ENCODE results near the gene BRIP1. TPM values are rescaled to one million over a fixed set of nuclear protein-coding genes. Genes with fewer than 3 reads are reported as not detected.

The BRIP1 gene
- total and polyA plus RNA-seq, 10 donors = 0.41 to 3.7 (median 1.5) TPM

GRCh38 chr17:61874075-61874474 is 10.7 kb upstream of the BRIP1 start:
- Histone ChIP-seq H3K27me3 (replicated peaks in 1 of 7) (no peaks in the 10 kb centered on the region), H3K27ac (no peak overlapping the region), H3K4me1 (no peaks in the 10 kb centered on the region), H3K4me3 (no peak overlapping the region), H3K9me3 (no peaks in the 10 kb centered on the region), H3K36me3 (peaks cover 3 to 93% (median 50%) of the 10 kb centered on the region in 6 donors)
- intact Hi-C loops (cut with DNase I; ENCODE audit: low total_unique reads) = no loop called here
- no peak for TF ChIP-seq POLR2A (IDR thresholded peaks at IDR 0.05)
- TF ChIP-seq CTCF (IDR thresholded peaks at IDR 0.05 in 8 of 11, conservative IDR thresholded peaks at IDR 0.05 in 3 of 11) = no peak
- TF ChIP-seq POLR2AphosphoS5 (IDR thresholded peaks at IDR 0.05) = no peak
- WGBS, 5 donors = 92 to 99% (median 94%) methylated on average over 2 of the region's 2 CpGs
- no peak for DNase-seq

- H3K9me3 ChIP-seq = no peaks in the 10 kb centered on the region
- H3K27me3 ChIP-seq (replicated peaks in 1 of 7) = no peaks in the 10 kb centered on the region
- peaks cover 0 to 93% (median 51%) of the 10 kb centered on the region in 6 donors for H3K36me3 ChIP-seq
- no peak overlapping the region for H3K27ac ChIP-seq
- intact Hi-C loops (cut with DNase I; ENCODE audit: low total_unique reads) = no loop called here
- DNase-seq = no peak
- H3K4me1 ChIP-seq = no peaks in the 10 kb centered on the region
- 96 to 99% (median 97%) methylated on average over 3 of the region's 3 CpGs for WGBS, 5 donors
- TF ChIP-seq POLR2AphosphoS5 (IDR thresholded peaks at IDR 0.05) = no peak
- TF ChIP-seq CTCF (IDR thresholded peaks at IDR 0.05 in 8 of 11, conservative IDR thresholded peaks at IDR 0.05 in 3 of 11) = no peak
- TF ChIP-seq POLR2A (IDR thresholded peaks at IDR 0.05) = no peak
- no peak overlapping the region for H3K4me3 ChIP-seq
Measured at GRCh38 chr17:61872099-61872498, 8.8 kb upstream of the BRIP1 start.

GRCh38 chr17:61869138-61869537 is 5.8 kb upstream of the BRIP1 start:
- no peak overlapping the region for H3K4me3 ChIP-seq
- 92 to 98% (median 94%) methylated on average over 3 of the region's 3 CpGs for WGBS, 5 donors
- peaks cover 0 to 77% (median 41%) of the 10 kb centered on the region in 6 donors for H3K36me3 ChIP-seq
- no peak overlapping the region for H3K27ac ChIP-seq
- intact Hi-C loops (cut with DNase I; ENCODE audit: low total_unique reads) = no loop called here
- peaks cover 0 to 4% (median 2%) of the 10 kb centered on the region in 6 donors for H3K4me1 ChIP-seq
- no peak for DNase-seq
- TF ChIP-seq POLR2AphosphoS5 (IDR thresholded peaks at IDR 0.05) = no peak
- H3K27me3 ChIP-seq (replicated peaks in 1 of 7) = no peaks in the 10 kb centered on the region
- H3K9me3 ChIP-seq = no peaks in the 10 kb centered on the region

- WGBS, 5 donors = 89 to 97% (median 94%) methylated on average over 2 of the region's 2 CpGs
- H3K9me3 ChIP-seq = no peaks in the 10 kb centered on the region
- no peak overlapping the region for H3K27ac ChIP-seq
- peaks cover 0 to 9% (median 7%) of the 10 kb centered on the region in 6 donors for H3K4me1 ChIP-seq
- intact Hi-C loops (cut with DNase I; ENCODE audit: low total_unique reads) = no loop called here
- H3K36me3 ChIP-seq = peaks cover 0 to 69% (median 41%) of the 10 kb centered on the region in 6 donors
- H3K4me3 ChIP-seq = no peak overlapping the region
- no peaks in the 10 kb centered on the region for H3K27me3 ChIP-seq (replicated peaks in 1 of 7)
- DNase-seq = no peak
- no peak for TF ChIP-seq POLR2A (IDR thresholded peaks at IDR 0.05)
- TF ChIP-seq CTCF (IDR thresholded peaks at IDR 0.05 in 8 of 11, conservative IDR thresholded peaks at IDR 0.05 in 3 of 11) = no peak
- TF ChIP-seq POLR2AphosphoS5 (IDR thresholded peaks at IDR 0.05) = no peak
Measured at GRCh38 chr17:61868074-61868473, 4.7 kb upstream of the BRIP1 start.

GRCh38 chr17:61867033-61867432 is 3.7 kb upstream of the BRIP1 start:
- no peak for DNase-seq
- Histone ChIP-seq H3K27me3 (replicated peaks in 1 of 7) (no peaks in the 10 kb centered on the region), H3K27ac (no peak overlapping the region), H3K4me3 (no peak overlapping the region), H3K36me3 (peaks cover 0 to 62% (median 34%) of the 10 kb centered on the region in 6 donors), H3K4me1 (peaks cover 5 to 19% (median 16%) of the 10 kb centered on the region in 6 donors), H3K9me3 (no peaks in the 10 kb centered on the region)
- TF ChIP-seq POLR2AphosphoS5 (IDR thresholded peaks at IDR 0.05) (no peak), CTCF (IDR thresholded peaks at IDR 0.05 in 8 of 11, conservative IDR thresholded peaks at IDR 0.05 in 3 of 11) (no peak), POLR2A (IDR thresholded peaks at IDR 0.05) (no peak)
- intact Hi-C loops (cut with DNase I; ENCODE audit: low total_unique reads) = no loop called here
